CD4-positive, CD25-positive, alpha-beta regulatory T cell (primary cell): ENCODE measurements around the gene UTP11. TPM values are rescaled to one million over a fixed set of nuclear protein-coding genes. Genes with fewer than 3 reads are reported as not detected.
A peak's percentile ranks its signal among the peaks of the same experiment; 100 is the strongest.
"Not testable (repeated sequence)": the region's sequence is repeated elsewhere in the genome, so short reads cannot be mapped to it uniquely, and the experiment has no call there.

ENCODE experiments used
- ATAC-seq, 2 donors: fragments of 150-1000 bp; cut with Tn5 transposase; one replicate each; pipeline ENCODE4 v1.10.0; 2021; ENCODE audit warnings: low read depth in 2 of 2, moderate number of reproducible peaks in 2 of 2, moderate library complexity in 1 of 2
- DNase-seq, 3 donors: peaks; one replicate each; pipeline versions ENCODE4 v3.0.0 to v3.0.0-alpha.2; 2012 to 2022; ENCODE audit warnings: mixed read lengths in 1 of 3
- H3K27ac ChIP-seq: one replicate; pipeline ENCODE4 v1.7.0; 2013; ENCODE audit warnings: mild to moderate bottlenecking, low read length; ENCODE audit not compliant: insufficient read depth, poor library complexity, severe bottlenecking
- H3K27me3 ChIP-seq: one replicate; pipeline ENCODE4 v1.7.0; 2013; ENCODE audit warnings: low read length; ENCODE audit not compliant: control insufficient read depth, insufficient read depth
- H3K36me3 ChIP-seq: one replicate; pipeline ENCODE4 v1.7.0; 2013; ENCODE audit warnings: mild to moderate bottlenecking, low read length, moderate library complexity; ENCODE audit not compliant: control insufficient read depth, insufficient read depth
- H3K4me1 ChIP-seq: 2 replicates; pipeline ENCODE4 v1.7.0; 2013; ENCODE audit warnings: mild to moderate bottlenecking, low read length; ENCODE audit not compliant: insufficient read depth, control insufficient read depth, poor library complexity, severe bottlenecking
- H3K4me3 ChIP-seq: one replicate; pipeline ENCODE4 v1.7.0; 2013; ENCODE audit warnings: low read depth, mild to moderate bottlenecking, low read length, moderate library complexity
- H3K9me3 ChIP-seq, 2 experiments: 1 replicate in 1 of 2; 2 replicates in 1 of 2; pipeline ENCODE4 v1.7.0; 2013; ENCODE audit warnings: low read length in 2 of 2, mild to moderate bottlenecking in 1 of 2, moderate library complexity in 1 of 2; ENCODE audit not compliant: control insufficient read depth in 2 of 2
- H3K27ac Mint-ChIP-seq, 3 donors: one replicate each; pipeline ENCODE4 v1.8.0; 2020 to 2022; ENCODE audit warnings: mild to moderate bottlenecking in 3 of 3, mixed read lengths in 3 of 3, moderate library complexity in 2 of 3
- H3K27me3 Mint-ChIP-seq: one replicate; pipeline ENCODE4 v1.8.0; 2022; ENCODE audit warnings: mild to moderate bottlenecking, mixed read lengths
- H3K36me3 Mint-ChIP-seq: one replicate; pipeline ENCODE4 v1.8.0; 2020; ENCODE audit warnings: mixed read lengths
- H3K4me1 Mint-ChIP-seq, 4 donors: one replicate each; pipeline ENCODE4 v1.8.0; 2020 to 2022; ENCODE audit warnings: mixed read lengths in 4 of 4, mild to moderate bottlenecking in 1 of 4
- H3K4me3 Mint-ChIP-seq, 4 donors: one replicate each; pipeline ENCODE4 v1.8.0; 2020 to 2022; ENCODE audit warnings: mild to moderate bottlenecking in 4 of 4, mixed read lengths in 4 of 4, moderate library complexity in 3 of 4
- H3K9me3 Mint-ChIP-seq, 7 donors: one replicate each; pipeline ENCODE4 v1.8.0; 2020 to 2022; ENCODE audit warnings: mixed read lengths in 7 of 7, mild to moderate bottlenecking in 3 of 7, moderate library complexity in 2 of 7
- polyA plus RNA-seq, 4 donors: library from polyadenylated mRNA; unstranded; fragments of 300-500 nt; fragmentation: Illumina TruSeq; gene quantifications; one replicate each; pipeline ENCODE4 v1.2.3, GENCODE V29; 2021
- total RNA-seq: library from RNA; stranded (reverse); gene quantifications from one replicate; pipeline ENCODE4 v1.2.3, GENCODE V29; 2022

Gene UTP11, protein sequence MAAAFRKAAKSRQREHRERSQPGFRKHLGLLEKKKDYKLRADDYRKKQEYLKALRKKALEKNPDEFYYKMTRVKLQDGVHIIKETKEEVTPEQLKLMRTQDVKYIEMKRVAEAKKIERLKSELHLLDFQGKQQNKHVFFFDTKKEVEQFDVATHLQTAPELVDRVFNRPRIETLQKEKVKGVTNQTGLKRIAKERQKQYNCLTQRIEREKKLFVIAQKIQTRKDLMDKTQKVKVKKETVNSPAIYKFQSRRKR
- total RNA-seq, result 12.3 TPM
- 10 to 100 TPM; 21.0 to 31.1 (median 24.9) TPM for polyA plus RNA-seq

- ATAC-seq (peak; percentile 91 to 93), DNase-seq (peak; percentile 88 to 98 (median 94))
- Histone ChIP-seq H3K9me3 (no peaks in the 10 kb centered on the region), H3K36me3 (peaks cover 22% of the 10 kb centered on the region), H3K4me3 (peak within 1 kb of the TSS; percentile 91), H3K27me3 (no peaks in the 10 kb centered on the region), H3K4me1 (peaks cover 27% of the 10 kb centered on the region), H3K27ac (peak within 1 kb of the TSS; percentile 87)
- Mint-ChIP-seq H3K27ac (peak within 1 kb of the TSS; percentile 91 to 99 (median 99)), H3K36me3 (peaks cover 9% of the 10 kb centered on the region), H3K9me3 (no peaks in the 10 kb centered on the region), H3K27me3 (no peaks in the 10 kb centered on the region), H3K4me3 (peak within 1 kb of the TSS; percentile 97 to 98 (median 98)), H3K4me1 (peaks cover 12 to 67% (median 47%) of the 10 kb centered on the region in 4 donors)
Observed at GRCh38 chr1:38012363-38013226, at the start of gene UTP11. UTP11 (plus strand) TSS chr1:38012734; CDS start chr1:38012803, 69 bp downstream.

- H3K27me3 Mint-ChIP-seq, ATAC-seq, H3K4me3 Mint-ChIP-seq, DNase-seq, H3K4me1 ChIP-seq, H3K27me3 ChIP-seq, H3K4me1 Mint-ChIP-seq, H3K27ac ChIP-seq, H3K4me3 ChIP-seq, H3K27ac Mint-ChIP-seq, H3K9me3 ChIP-seq, H3K9me3 Mint-ChIP-seq: not testable (repeated sequence)
- H3K36me3 Mint-ChIP-seq, result peaks cover 36% of the 10 kb centered on the region
- peaks cover 52% of the 10 kb centered on the region for H3K36me3 ChIP-seq
Observed at GRCh38 chr1:37964106-37964505, 48.4 kb upstream of the UTP11 start.

- no peak overlapping the region for H3K27ac ChIP-seq
- H3K4me1 ChIP-seq, result no peaks in the 10 kb centered on the region
- H3K36me3 ChIP-seq, result peaks cover 50% of the 10 kb centered on the region
- H3K4me3 ChIP-seq, result no peak overlapping the region
- Mint-ChIP-seq H3K27me3 (no peaks in the 10 kb centered on the region), H3K36me3 (peaks cover 40% of the 10 kb centered on the region), H3K27ac (peak overlapping the region in 1 of 3 donors; percentile 15), H3K4me3 (no peak overlapping the region), H3K4me1 (peaks cover 0 to 2% (median under 1%) of the 10 kb centered on the region in 4 donors), H3K9me3 (no peaks in the 10 kb centered on the region)
- ATAC-seq (no peak), DNase-seq (no peak)
- H3K27me3 ChIP-seq, result no peaks in the 10 kb centered on the region
- H3K9me3 ChIP-seq, result no peaks in the 10 kb centered on the region
Observed at GRCh38 chr1:37965301-37965700, 47.2 kb upstream of the UTP11 start.

GRCh38 chr1:37973684-37974083 is 38.9 kb upstream of the UTP11 start:
- not testable (repeated sequence) for H3K27ac ChIP-seq, DNase-seq, H3K9me3 ChIP-seq, H3K9me3 Mint-ChIP-seq, H3K4me1 ChIP-seq, H3K4me3 Mint-ChIP-seq, H3K27me3 Mint-ChIP-seq, H3K27ac Mint-ChIP-seq, H3K27me3 ChIP-seq, H3K4me3 ChIP-seq, ATAC-seq
- peaks cover 20 to 30% (median 23%) of the 10 kb centered on the region in 4 donors for H3K4me1 Mint-ChIP-seq
- peaks cover 58% of the 10 kb centered on the region for H3K36me3 Mint-ChIP-seq
- H3K36me3 ChIP-seq, result peaks cover 57% of the 10 kb centered on the region

DNA sequence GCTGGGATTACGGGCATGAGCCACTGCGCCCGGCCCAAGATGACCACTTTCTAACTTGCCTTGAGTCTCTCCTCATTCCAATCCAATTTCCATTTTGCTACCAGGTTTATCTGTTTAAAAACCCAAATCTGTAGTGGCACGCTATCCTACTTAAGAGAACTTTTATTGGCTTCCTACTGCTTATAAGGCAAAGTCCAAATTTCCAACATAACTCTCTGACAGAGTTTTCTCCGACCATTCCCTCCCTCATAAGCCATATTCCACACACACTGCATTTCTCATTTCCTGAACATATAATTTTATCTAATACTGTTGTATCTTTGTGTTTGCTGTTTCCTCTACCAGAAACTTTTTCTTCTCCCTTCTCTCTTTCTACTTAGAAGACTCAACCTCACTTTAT is 38.0 kb upstream of the UTP11 start:
- peaks cover 0 to 6% (median 0%) of the 10 kb centered on the region in 7 donors for H3K9me3 Mint-ChIP-seq
- no peak overlapping the region for H3K27ac ChIP-seq
- H3K4me3 Mint-ChIP-seq, result peak overlapping the region in 1 of 4 donors; percentile 0
- no peaks in the 10 kb centered on the region for H3K27me3 ChIP-seq
- DNase-seq (no peak), ATAC-seq (no peak)
- peaks cover 58% of the 10 kb centered on the region for H3K36me3 Mint-ChIP-seq
- H3K4me1 ChIP-seq, result no peaks in the 10 kb centered on the region
- H3K4me1 Mint-ChIP-seq, result peaks cover 20 to 30% (median 24%) of the 10 kb centered on the region in 4 donors
- no peaks in the 10 kb centered on the region for H3K27me3 Mint-ChIP-seq
- H3K36me3 ChIP-seq, result peaks cover 57% of the 10 kb centered on the region
- H3K27ac Mint-ChIP-seq, result peak overlapping the region in 1 of 3 donors; percentile 57
- H3K4me3 ChIP-seq, result no peak overlapping the region
- H3K9me3 ChIP-seq, result no peaks in the 10 kb centered on the region

DNA sequence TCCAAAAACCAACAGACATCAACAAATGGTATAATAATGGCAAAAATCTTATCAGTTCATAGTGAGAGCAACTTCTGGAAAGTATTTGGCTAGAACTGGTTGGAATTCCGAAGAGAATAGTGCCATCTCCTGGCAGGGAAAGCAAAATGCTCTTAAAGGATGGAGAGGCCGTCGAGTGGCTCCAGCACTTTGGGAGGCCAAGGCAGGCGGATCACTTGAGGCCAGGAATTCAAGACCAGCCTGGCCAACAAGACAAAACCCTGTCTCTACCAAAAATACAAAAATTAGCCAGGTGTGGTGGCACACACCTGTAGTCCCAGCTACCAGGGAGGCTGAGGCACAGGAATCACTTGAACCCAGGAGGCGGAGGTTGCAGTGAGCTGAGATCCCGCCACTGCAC is 37.5 kb upstream of the UTP11 start:
- H3K36me3 ChIP-seq, result peaks cover 57% of the 10 kb centered on the region
- peaks cover 59% of the 10 kb centered on the region for H3K36me3 Mint-ChIP-seq
- peaks cover 20 to 30% (median 23%) of the 10 kb centered on the region in 4 donors for H3K4me1 Mint-ChIP-seq
- H3K4me1 ChIP-seq, ATAC-seq, H3K27me3 Mint-ChIP-seq, H3K9me3 ChIP-seq, H3K9me3 Mint-ChIP-seq, H3K27ac Mint-ChIP-seq, H3K4me3 Mint-ChIP-seq, H3K4me3 ChIP-seq, H3K27ac ChIP-seq, H3K27me3 ChIP-seq: not testable (repeated sequence)
- peak in 1 of 3 donors; percentile 28 for DNase-seq

DNA sequence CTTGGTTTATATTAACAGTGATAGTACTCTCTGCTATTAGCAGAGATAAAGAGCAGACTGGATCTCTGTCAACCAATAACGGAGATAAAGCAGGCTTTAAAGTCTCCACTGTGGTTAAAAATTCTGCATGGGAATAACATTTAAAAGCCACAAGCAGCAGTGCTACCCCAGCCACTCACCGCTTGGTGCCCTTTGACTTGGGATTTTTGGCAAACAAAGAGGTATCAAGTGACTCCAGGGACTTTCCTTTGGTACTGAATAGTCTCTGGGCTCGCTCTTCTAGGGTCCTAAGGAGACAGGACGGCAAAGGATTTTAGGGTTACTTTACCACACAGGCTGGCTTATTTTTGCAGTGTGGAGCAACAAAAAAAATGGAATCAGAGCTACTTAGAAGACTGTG is 34.0 kb upstream of the UTP11 start:
- Mint-ChIP-seq H3K4me3 (no peak overlapping the region), H3K9me3 (peaks cover 0 to 3% (median 0%) of the 10 kb centered on the region in 7 donors), H3K4me1 (peaks cover 7 to 20% (median 10%) of the 10 kb centered on the region in 4 donors), H3K27me3 (no peaks in the 10 kb centered on the region), H3K27ac (no peak overlapping the region), H3K36me3 (peaks cover 59% of the 10 kb centered on the region)
- H3K27me3 ChIP-seq, result no peaks in the 10 kb centered on the region
- ATAC-seq (no peak), DNase-seq (no peak)
- no peak overlapping the region for H3K4me3 ChIP-seq
- H3K4me1 ChIP-seq, result no peaks in the 10 kb centered on the region
- H3K27ac ChIP-seq, result no peak overlapping the region
- no peaks in the 10 kb centered on the region for H3K9me3 ChIP-seq
- H3K36me3 ChIP-seq, result peaks cover 84% of the 10 kb centered on the region
